SH-SY5Y (cell line): ENCODE data around the gene TSPEAR.

Experiments
- GATA2 ChIP-seq: IDR thresholded peaks from 2 replicates; pipeline ENCODE4 v1.6.1; 2011; ENCODE audit warnings: mild to moderate bottlenecking, low read depth, low read length
- GATA3 ChIP-seq: IDR thresholded peaks from 2 replicates; pipeline ENCODE4 v1.6.1; 2011; ENCODE audit warnings: low read depth, mild to moderate bottlenecking, low read length, moderate library complexity

Gene TSPEAR

DNA sequence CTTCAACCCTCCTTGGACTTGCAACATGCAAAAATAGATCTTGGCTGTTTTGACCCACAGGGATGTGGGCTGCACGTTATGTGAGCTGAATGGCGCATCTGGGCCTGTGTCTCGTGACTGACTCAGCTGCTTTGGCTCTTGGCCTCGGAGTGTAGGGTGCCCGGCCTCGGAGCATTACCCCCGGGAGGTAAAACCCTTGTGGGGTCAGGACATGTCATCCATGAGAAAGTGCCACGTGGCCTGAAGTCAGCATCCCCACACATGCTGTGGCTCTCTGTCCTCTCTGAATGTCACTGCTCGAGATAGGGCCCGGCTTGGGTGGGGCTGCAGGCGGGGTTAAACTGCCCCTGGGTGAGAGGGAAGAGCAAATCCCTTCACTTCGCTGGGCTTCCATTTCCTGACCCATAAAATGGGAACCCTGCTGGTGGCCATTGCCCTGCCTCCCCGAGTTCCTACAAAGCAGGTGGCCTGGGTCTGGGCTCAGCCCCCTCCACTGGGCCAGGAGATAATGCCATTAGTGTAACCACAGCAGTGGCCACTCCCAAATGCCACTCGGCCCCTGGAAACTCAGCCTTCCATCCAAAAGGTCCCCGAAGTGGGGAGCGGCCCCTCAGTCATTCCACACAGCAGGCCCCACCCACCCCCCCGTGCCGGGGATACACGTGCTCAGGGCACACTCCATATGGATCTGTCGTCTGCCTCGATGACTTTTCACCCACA is 22.8 kb upstream of the TSPEAR start:
- TF ChIP-seq GATA2 (no peak), GATA3 (no peak)

DNA sequence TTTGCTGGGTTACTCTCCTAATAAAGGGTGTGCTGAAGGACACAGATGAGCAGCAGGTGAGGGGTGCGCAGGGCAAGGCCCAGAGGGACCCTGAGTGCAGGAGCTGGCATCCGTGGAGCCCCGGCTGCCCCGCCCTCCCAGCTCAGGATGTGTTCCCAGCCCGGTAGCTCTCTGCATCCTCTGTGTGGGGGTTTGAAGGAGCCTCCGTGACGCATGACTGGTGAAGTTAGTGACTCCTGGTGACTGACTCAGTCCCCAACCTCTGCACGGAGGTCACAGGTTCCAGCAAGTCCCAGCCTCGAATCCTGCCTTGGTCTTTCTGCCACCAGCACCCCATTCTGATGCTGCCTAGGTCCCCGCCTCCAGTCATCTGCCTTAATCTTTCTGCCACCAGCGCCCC is 21.6 kb upstream of the TSPEAR start:
- TF ChIP-seq GATA2 (no peak), GATA3 (no peak)

DNA sequence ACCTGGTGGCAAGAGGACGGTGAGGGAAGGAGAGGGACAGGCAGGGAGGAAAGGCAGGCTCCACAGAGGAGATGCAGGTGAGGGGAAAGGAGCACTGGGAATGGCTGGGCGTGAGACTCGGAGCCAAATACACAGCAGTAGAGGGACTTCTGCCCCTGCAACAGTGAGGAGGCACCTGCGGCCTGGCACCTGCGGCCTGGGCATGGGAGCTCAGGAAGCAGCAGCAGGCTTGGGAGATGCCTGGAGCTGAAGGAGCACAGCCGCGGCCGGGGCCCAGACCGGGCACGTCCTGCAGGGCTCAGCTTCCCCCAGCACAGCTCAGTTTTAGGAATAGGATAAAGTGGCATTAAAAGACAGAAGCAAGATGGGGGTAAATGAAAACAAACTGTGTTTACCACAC is 20.9 kb upstream of the TSPEAR start:
- TF ChIP-seq GATA3 (no peak), GATA2 (no peak)

DNA sequence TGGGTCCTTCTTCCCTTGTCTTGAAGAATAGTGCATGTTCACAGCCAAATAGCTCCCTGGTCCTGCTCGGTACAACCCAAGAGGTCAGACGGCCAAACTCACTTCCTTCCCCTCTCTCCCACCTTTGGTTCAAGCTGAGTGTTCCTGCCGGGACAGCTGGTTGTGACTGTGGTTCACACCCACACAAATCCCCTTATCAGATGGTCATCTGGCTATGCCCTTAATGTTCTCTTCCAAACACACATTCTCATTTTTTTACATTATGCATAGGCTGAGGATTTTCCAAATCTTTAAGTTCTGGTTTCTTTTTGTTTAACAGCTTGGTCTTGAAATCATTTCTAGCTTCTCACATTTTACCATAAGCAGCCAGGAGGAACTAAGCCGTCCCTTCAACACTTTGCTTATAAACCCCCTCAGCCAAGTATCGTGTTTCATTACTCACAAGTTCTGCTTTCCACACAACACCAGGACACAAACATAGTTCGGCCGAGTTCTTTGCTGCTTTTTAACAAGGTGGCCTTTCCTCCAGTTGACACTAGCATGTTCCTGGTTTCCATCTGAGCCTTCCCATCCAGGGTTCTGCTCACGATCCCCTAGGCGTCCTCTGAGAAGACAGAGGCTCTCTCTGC is 19.7 kb upstream of the TSPEAR start:
- TF ChIP-seq GATA3 (no peak), GATA2 (no peak)

DNA sequence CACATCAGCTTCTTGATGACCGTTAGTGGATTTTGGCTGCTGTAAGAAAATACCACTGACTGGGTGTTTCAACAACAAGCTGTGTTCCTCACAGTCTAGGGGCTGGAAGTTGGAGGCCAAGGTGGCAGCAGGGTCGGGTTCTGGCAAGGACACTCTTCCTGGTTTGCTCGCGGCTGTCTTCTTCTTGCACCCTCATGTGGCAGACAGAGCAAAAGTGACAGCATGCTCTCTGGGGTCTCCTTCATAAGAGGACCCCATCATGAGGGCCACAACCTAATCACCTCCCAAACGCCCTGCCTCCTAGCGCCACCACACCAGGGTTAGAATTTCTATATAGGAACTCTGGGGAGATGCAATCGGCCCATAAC is 18.6 kb upstream of the TSPEAR start:
- TF ChIP-seq GATA3: no peak
- TF ChIP-seq GATA2: no peak

DNA sequence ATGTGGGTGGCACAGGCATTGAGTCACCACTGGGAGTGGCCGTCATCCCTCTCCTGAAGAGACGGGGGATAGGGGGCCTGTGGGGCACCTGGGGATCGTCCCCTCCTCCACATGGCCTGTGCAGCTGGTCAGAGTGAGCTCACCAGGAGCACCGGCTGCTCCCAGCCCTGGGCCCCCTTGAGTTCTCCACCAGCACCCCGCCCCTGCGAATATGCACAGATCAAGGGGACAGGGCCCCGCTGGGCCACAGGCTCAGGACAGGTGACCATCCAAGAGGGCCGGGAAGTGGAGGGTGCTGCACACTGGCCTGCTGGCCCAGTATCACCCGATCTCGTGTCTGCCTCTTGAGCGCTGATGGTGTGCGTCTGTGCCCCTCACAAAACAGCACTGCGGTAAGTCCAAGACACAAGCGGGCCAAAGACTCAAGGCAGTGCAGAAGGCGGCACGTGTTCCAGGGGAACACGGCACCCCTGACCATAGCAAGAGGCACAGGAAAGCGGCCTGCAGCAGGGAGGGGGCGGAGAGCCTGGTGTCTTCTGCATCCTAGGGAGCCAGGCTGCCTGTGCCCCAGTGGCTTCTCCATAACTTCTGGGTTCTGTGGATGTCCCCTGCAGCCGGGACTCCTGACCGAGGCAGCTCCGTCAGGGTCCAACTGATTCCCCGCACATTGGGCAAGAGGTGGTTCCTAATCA is 18.1 kb upstream of the TSPEAR start:
- TF ChIP-seq GATA3 (no peak), GATA2 (no peak)

DNA sequence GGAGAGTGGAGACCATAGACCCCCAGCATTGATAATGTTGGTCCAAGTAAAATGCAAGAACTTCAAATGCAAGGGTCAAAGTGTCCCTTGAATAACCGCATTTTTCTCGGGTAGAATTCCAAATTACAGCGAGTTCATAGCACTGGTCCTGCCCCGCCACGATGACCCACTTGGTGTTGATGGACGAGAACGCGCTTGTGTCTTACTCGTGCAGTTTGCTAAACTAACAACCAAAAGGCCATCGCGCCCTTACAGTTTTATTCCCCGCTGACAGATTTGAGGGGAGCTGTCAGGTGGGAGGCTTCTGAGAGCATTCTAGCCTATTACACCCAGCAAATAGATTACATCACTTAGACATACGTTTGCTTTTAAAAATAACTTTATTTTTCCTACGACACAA is 17.3 kb upstream of the TSPEAR start:
- TF ChIP-seq GATA3 (no peak), GATA2 (no peak)

DNA sequence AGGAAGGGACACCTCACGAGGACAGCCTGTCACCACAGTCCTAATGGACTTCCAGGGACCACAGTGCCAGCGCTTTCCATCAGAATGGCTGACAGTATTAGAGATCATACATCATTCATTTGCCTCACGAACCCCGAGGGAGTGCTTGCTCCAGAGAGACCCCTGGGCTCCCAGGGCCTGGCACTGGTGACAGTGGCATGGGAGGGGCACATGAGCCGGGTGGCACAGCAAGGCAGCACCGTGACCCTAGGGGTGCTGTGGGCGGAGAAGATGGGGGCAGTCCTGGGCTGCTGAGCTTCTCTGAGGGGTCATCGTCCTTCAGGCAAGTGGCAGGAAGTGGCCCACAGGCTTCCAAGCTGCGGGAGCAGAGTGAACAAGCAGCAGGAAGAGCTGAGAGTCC is 16.4 kb upstream of the TSPEAR start:
- TF ChIP-seq GATA2 (no peak), GATA3 (no peak)

DNA sequence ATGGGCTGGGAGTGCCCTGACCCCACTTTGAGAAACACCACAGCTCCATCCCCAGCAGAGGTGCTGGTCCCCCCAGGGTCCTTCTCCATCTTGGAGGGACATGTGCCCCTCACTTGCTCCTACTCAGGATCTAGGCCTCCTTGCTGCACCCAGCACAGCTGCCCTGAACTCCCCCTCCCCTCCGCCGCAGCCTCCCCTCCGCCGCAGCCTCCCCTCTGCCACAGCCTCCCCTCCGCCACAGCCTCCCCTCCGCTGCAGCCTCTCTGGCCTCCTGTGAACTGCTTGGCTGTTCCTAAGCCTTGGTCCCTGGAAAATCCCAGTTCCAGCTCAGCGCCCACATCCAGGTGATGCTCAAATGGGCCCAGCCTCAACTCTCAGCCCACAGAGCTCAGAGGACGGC is 15.9 kb upstream of the TSPEAR start:
- TF ChIP-seq GATA2 (no peak), GATA3 (no peak)

DNA sequence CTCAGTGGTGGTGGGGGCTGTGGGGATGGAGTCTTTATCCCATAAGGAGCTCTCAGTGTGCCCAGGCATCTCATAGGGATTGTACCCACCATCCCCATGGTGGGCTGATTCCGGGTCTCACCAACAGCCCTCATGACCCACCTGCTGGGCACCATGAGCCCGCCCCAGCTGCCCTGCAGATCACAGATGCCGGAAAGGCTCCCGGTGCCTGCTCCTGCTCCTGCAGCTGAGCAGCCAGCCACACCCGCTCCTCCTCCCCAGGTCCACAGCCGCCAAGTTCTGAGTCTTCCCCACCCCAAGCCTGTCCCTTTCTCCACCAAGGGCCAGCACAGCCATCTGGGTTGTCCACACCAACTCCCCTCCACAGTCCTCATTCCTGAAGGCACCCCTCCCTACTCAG is 15.5 kb upstream of the TSPEAR start:
- no peak for TF ChIP-seq GATA2
- no peak for TF ChIP-seq GATA3

DNA sequence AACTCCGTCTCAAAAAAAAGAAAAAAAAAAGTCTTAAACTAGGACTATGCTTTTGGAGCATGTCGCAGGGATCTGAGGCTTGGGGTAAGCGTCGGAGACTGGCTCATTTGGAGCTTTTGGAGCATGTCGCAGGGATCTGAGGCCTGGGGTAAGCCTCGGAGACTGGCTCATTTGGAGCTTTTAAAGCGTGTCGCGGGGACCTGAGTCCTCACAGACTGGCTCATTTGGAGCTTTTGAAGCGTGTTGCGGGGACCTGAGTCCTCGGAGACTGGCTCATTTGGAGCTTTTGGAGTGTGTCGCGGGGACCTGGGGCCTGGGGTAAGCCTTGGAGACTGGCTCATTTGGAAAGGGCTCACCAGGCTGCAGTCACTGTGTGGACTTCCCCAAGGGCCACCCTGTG is 13.6 kb upstream of the TSPEAR start:
- no peak for TF ChIP-seq GATA2
- TF ChIP-seq GATA3: no peak

DNA sequence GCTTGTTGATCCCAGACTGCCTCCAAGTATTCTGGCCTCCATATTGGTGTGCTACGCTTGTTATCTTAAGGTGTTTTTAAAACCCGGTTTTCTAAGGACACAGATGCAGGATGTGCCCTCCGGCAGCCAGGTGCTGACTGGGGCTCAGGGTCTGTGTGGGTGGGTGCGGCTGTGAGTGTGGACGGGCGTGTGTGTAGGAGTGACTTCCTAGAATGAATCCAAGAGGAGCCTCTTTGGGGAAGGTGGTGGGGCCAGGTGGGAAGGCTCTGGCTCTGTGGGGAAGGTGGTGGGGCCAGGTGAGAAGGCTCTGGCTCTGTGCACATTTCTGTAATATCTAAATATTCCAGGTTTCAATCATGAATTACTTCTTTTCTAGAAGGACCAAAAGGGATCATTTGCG is 12.8 kb upstream of the TSPEAR start:
- no peak for TF ChIP-seq GATA3
- no peak for TF ChIP-seq GATA2

DNA sequence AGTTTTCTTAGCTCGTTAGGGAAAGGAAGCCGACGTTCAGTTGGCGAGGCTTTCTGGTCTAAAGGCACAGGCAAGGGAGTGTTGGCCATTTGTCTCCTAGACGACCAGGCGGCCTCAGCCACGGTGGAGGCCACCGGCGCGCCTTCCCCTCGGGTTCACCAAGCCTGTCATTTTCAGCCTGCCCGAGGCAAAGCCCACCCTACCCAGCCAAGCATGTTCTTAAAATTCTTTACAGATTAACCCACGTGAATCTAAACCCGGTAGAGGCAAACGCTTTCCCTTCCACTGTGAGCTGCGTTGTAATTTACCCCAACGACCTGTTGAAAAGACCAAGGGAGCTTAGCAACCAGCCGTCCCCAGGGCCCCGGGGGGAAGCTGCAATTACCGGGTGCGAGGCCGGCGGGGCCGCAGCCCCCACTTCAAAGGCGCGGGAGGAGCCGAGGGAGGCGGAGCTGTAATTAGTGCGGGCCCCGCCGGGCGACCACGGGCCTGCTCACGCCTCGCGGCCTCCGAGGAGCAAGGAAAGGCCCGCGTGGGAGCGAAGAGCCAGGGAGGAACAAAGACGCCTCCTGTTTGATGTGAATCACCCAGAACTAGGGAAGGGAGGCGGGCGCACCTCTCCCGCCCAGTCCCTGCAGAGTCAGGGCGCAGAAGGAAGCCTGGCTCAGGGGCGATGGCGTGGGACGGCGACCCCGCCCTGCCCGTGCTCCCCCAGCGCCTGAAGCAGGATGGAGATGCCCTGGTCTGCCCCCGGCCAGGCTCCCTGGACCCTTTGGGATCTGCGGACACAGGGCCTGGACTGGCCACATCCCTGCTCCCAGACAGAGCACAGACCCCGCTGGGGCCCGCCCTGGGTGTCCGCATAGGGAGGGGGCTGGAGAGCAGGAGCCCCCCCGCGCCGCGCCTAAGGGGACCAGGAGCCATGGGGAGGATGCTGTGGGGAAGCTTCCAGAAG is 12.1 kb upstream of the TSPEAR start:
- no peak for TF ChIP-seq GATA2
- no peak for TF ChIP-seq GATA3

DNA sequence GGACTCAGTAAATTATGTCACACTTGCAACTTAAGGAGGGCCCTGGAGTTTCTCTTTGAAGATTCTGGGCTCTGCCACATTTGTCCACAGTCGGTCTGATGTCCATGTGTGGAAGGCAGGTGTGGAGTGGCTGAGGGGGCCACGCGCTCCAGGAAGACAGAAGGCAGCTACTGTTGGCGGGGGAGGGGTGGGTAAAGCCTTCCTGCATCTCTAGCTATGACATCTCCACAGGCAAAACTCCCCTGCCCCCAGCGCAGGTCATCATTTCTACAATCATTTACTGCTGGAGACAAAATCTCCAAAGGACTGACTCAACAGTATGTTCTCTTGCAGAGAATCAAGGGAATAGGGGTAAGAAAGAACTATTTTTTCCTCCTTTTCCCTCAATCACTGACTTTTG is 11.4 kb upstream of the TSPEAR start:
- TF ChIP-seq GATA2 (no peak), GATA3 (no peak)
